ENCODE data around the gene UFD1. TPM values are rescaled to one million over a fixed set of nuclear protein-coding genes. Genes with fewer than 3 reads are reported as not detected.

UFD1 gene
- total and polyA plus RNA-seq, 2 donors (not counting 1 experiment from before 2014, with no cell fraction given) = 41.3 to 86.2 TPM

DNA sequence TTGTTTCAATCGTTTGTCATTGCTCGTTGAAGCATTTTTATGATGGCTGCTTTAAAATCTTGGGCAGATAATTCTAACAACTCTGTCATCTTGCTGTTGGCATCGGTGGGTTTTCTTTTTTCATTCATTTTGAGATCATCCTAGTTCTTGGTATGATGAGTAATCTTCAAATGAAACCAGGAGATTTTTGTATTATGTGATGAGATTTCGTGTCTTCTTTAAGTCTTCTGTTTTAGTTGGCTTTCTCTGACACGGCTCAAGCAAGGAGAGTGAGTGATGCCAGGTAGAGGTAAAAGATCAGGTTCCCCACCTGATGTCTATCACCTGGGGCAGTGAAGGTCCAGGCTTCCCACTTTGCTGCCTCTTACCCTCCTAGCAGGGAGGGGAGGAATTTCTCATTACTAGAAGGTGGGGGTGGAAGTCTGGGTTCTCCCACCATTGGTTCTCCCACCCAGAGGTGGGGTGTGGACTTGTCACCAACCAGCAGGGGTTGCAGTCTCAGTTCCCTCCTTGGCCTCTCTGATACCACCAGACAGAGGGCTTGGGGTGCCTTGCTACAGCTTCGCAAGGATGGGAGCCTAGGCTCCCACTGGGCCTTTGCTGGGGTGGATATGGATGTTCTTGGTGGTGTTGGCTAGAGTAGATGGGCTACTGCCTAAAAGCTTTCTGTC is 13.6 kb upstream of the UFD1 start:
- H2AFZ ChIP-seq (ENCODE audit: low read length) = no peak overlapping the region
- peaks cover 1% of the 10 kb centered on the region for H3K36me3 ChIP-seq (ENCODE audit: control insufficient read depth, insufficient read depth, low read length)
- H3K27ac ChIP-seq (ENCODE audit: insufficient read depth, low read length) = no peak overlapping the region
- H3K79me2 ChIP-seq (ENCODE audit: control insufficient read depth, insufficient read depth, low read length) = no peaks in the 10 kb centered on the region
- no peaks in the 10 kb centered on the region for H3K27me3 ChIP-seq (ENCODE audit: control insufficient read depth, insufficient read depth, low read length)
- no peaks in the 10 kb centered on the region for H4K20me1 ChIP-seq (ENCODE audit: control insufficient read depth, extremely low read depth, insufficient read depth, low read length)
- no peak overlapping the region for H3K4me2 ChIP-seq (ENCODE audit: extremely low read depth, insufficient read depth, low read length)
- H3K4me3 ChIP-seq (replicated peaks in 1 of 4; ENCODE audit: control extremely low read depth in 1 of 4, insufficient read depth in 1 of 4, low read depth in 3 of 4, low read length in 4 of 4) = no peak overlapping the region
- H3K4me1 ChIP-seq (ENCODE audit: control insufficient read depth, extremely low read depth, insufficient read depth, low read length) = peaks cover 3% of the 10 kb centered on the region
- no peak for DNase-seq (ENCODE audit: low read depth in 2 of 2)
- H3K9me3 ChIP-seq (ENCODE audit: control insufficient read depth, insufficient read depth, low read depth, low read length) = no peaks in the 10 kb centered on the region
- TF ChIP-seq CTCF (conservative IDR thresholded peaks at IDR 0.05 in 1 of 2, IDR thresholded peaks at IDR 0.05 in 1 of 2; ENCODE audit: low read depth in 1 of 2, low read length in 2 of 2) (no peak), EZH2 (IDR thresholded peaks at IDR 0.05; ENCODE audit: low read length, missing control alignments) (no peak)
- no peak overlapping the region for H3K9ac ChIP-seq (ENCODE audit: insufficient read depth, low read length)

DNA sequence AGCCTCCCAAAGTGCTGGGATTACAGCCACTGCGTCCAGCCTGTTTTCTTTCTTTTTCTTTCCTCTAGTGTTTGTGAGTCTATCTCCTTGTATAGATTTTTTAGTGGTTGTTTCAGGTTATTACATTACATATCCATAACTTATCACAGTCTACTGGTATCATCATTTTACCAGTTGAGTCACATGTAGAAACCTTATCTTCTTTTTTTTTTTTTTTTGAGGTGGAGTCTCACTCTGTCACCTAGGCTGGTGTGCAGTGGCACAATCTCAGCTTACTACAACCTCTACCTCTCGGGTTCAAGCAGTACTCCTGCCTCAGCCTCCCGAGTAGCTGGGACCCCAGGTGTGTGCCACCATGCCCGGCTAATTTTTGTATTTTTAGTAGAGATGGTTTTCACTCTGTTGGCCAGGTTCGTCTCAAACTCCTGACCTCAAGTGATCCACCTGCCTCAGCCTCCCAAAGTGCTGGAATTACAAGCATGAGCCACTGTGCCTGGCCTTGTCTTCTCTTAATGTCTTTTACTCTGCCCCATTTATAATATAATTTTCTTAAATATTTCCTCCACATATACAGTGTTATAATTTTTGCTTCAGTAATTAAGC is 11.7 kb upstream of the UFD1 start:
- Histone ChIP-seq H3K79me2 (ENCODE audit: control insufficient read depth, insufficient read depth, low read length) (no peaks in the 10 kb centered on the region), H3K9me3 (ENCODE audit: control insufficient read depth, insufficient read depth, low read depth, low read length) (no peaks in the 10 kb centered on the region), H3K9ac (ENCODE audit: insufficient read depth, low read length) (no peak overlapping the region), H3K4me1 (ENCODE audit: control insufficient read depth, extremely low read depth, insufficient read depth, low read length) (no peaks in the 10 kb centered on the region), H3K4me3 (replicated peaks in 1 of 4; ENCODE audit: control extremely low read depth in 1 of 4, insufficient read depth in 1 of 4, low read depth in 3 of 4, low read length in 4 of 4) (no peak overlapping the region), H3K27ac (ENCODE audit: insufficient read depth, low read length) (no peak overlapping the region), H3K4me2 (ENCODE audit: extremely low read depth, insufficient read depth, low read length) (no peak overlapping the region), H4K20me1 (ENCODE audit: control insufficient read depth, extremely low read depth, insufficient read depth, low read length) (no peaks in the 10 kb centered on the region), H3K27me3 (ENCODE audit: control insufficient read depth, insufficient read depth, low read length) (no peaks in the 10 kb centered on the region), H3K36me3 (ENCODE audit: control insufficient read depth, insufficient read depth, low read length) (peaks cover 1% of the 10 kb centered on the region), H2AFZ (ENCODE audit: low read length) (no peak overlapping the region)
- no peak for TF ChIP-seq EZH2 (IDR thresholded peaks at IDR 0.05; ENCODE audit: low read length, missing control alignments)
- no peak for TF ChIP-seq CTCF (conservative IDR thresholded peaks at IDR 0.05 in 1 of 2, IDR thresholded peaks at IDR 0.05 in 1 of 2; ENCODE audit: low read depth in 1 of 2, low read length in 2 of 2)
- no peak for DNase-seq (ENCODE audit: low read depth in 2 of 2)

GRCh38 chr22:19488884-19489843 is 10.2 kb upstream of the UFD1 start:
- TF ChIP-seq EZH2 (IDR thresholded peaks at IDR 0.05; ENCODE audit: low read length, missing control alignments) (no peak), CTCF (conservative IDR thresholded peaks at IDR 0.05 in 1 of 2, IDR thresholded peaks at IDR 0.05 in 1 of 2; ENCODE audit: low read depth in 1 of 2, low read length in 2 of 2) (peak; percentile 21 to 33)
- no peaks in the 10 kb centered on the region for H4K20me1 ChIP-seq (ENCODE audit: control insufficient read depth, extremely low read depth, insufficient read depth, low read length)
- no peak overlapping the region for H3K4me3 ChIP-seq (replicated peaks in 1 of 4; ENCODE audit: control extremely low read depth in 1 of 4, insufficient read depth in 1 of 4, low read depth in 3 of 4, low read length in 4 of 4)
- H2AFZ ChIP-seq (ENCODE audit: low read length) = no peak overlapping the region
- H3K4me1 ChIP-seq (ENCODE audit: control insufficient read depth, extremely low read depth, insufficient read depth, low read length) = no peaks in the 10 kb centered on the region
- H3K79me2 ChIP-seq (ENCODE audit: control insufficient read depth, insufficient read depth, low read length) = no peaks in the 10 kb centered on the region
- no peak overlapping the region for H3K27ac ChIP-seq (ENCODE audit: insufficient read depth, low read length)
- no peaks in the 10 kb centered on the region for H3K27me3 ChIP-seq (ENCODE audit: control insufficient read depth, insufficient read depth, low read length)
- H3K4me2 ChIP-seq (ENCODE audit: extremely low read depth, insufficient read depth, low read length) = no peak overlapping the region
- peak in 1 of 2 donors; percentile 65 for DNase-seq (ENCODE audit: low read depth in 2 of 2)
- no peaks in the 10 kb centered on the region for H3K9me3 ChIP-seq (ENCODE audit: control insufficient read depth, insufficient read depth, low read depth, low read length)
- H3K36me3 ChIP-seq (ENCODE audit: control insufficient read depth, insufficient read depth, low read length) = peaks cover 5% of the 10 kb centered on the region
- no peak overlapping the region for H3K9ac ChIP-seq (ENCODE audit: insufficient read depth, low read length)

All from fibroblast of lung (primary cell).